ENCODE data around the gene TMEM243.

GRCh38 chr7:87210506-87210905 is 9.0 kb downstream of the TMEM243 start:
- TF ChIP-seq CTCF (IDR thresholded peaks at IDR 0.05; ENCODE audit: extremely low read depth in 1 of 2, insufficient read depth in 1 of 2, low read depth in 1 of 2, low read length in 2 of 2): no peak
- TF ChIP-seq MAX (IDR thresholded peaks at IDR 0.05; ENCODE audit: insufficient read depth, insufficient read length): no peak
- no peak for TF ChIP-seq POLR2AphosphoS5 (IDR thresholded peaks at IDR 0.05; ENCODE audit: insufficient read depth, low read depth, low read length)
- TF ChIP-seq POLR2A (IDR thresholded peaks at IDR 0.05; ENCODE audit: low read depth, low read length): no peak
- no peak for TF ChIP-seq MYC (IDR thresholded peaks at IDR 0.05; ENCODE audit: low read depth, low read length)
- no peak for TF ChIP-seq GATA2 (IDR thresholded peaks at IDR 0.05; ENCODE audit: insufficient read depth, insufficient read length, low read depth, low read length)
- no peak for TF ChIP-seq JUN (IDR thresholded peaks at IDR 0.05; ENCODE audit: borderline replicate concordance, insufficient read depth, insufficient read length, low read depth)
- TF ChIP-seq EZH2 (IDR thresholded peaks at IDR 0.05; ENCODE audit: borderline replicate concordance, low read depth, low read length, severe bottlenecking): no peak

Data from endothelial cell of umbilical vein (primary cell).